Measurements from ENCODE around the gene COBLL1.

COBLL1 gene

GRCh38 chr2:164669291-164669690 is 172.3 kb downstream of the COBLL1 start:
- Histone ChIP-seq H3K27ac (ENCODE audit: low read depth in 2 of 2, low read length in 2 of 2) (no peak overlapping the region), H3K4me3 (ENCODE audit: low read length in 2 of 2) (no peak overlapping the region)

GRCh38 chr2:164667566-164667965 is 174.1 kb downstream of the COBLL1 start:
- Histone ChIP-seq H3K9me3 (ENCODE audit: control insufficient read depth in 2 of 2, low read length in 2 of 2) (no peaks in the 10 kb centered on the region), H3K4me3 (ENCODE audit: low read length in 2 of 2) (no peak overlapping the region), H3K4me1 (ENCODE audit: control insufficient read depth in 2 of 2, insufficient read depth in 2 of 2, low read length in 2 of 2) (no peaks in the 10 kb centered on the region), H3K27me3 (ENCODE audit: control insufficient read depth in 2 of 2, insufficient read depth in 2 of 2, low read length in 2 of 2) (no peaks in the 10 kb centered on the region), H3K9ac (ENCODE audit: low read depth in 1 of 2, low read length in 2 of 2) (no peak overlapping the region), H3K27ac (ENCODE audit: low read depth in 2 of 2, low read length in 2 of 2) (no peak overlapping the region), H3K36me3 (ENCODE audit: control insufficient read depth in 2 of 2, insufficient read depth in 2 of 2, low read length in 2 of 2) (no peaks in the 10 kb centered on the region)

More at GRCh38 chr2:164669291-164669690, 172.3 kb downstream of the COBLL1 start:
- Histone ChIP-seq H3K4me1 (ENCODE audit: control insufficient read depth in 2 of 2, insufficient read depth in 2 of 2, low read length in 2 of 2) (no peaks in the 10 kb centered on the region), H3K9me3 (ENCODE audit: control insufficient read depth in 2 of 2, low read length in 2 of 2) (no peaks in the 10 kb centered on the region), H3K27me3 (ENCODE audit: control insufficient read depth in 2 of 2, insufficient read depth in 2 of 2, low read length in 2 of 2) (no peaks in the 10 kb centered on the region), H3K36me3 (ENCODE audit: control insufficient read depth in 2 of 2, insufficient read depth in 2 of 2, low read length in 2 of 2) (no peaks in the 10 kb centered on the region), H3K9ac (ENCODE audit: low read depth in 1 of 2, low read length in 2 of 2) (no peak overlapping the region)

GRCh38 chr2:164664070-164664469 is 177.6 kb downstream of the COBLL1 start:
- Histone ChIP-seq H3K27me3 (ENCODE audit: control insufficient read depth in 2 of 2, insufficient read depth in 2 of 2, low read length in 2 of 2) (no peaks in the 10 kb centered on the region), H3K9me3 (ENCODE audit: control insufficient read depth in 2 of 2, low read length in 2 of 2) (no peaks in the 10 kb centered on the region), H3K4me3 (ENCODE audit: low read length in 2 of 2) (no peak overlapping the region), H3K9ac (ENCODE audit: low read depth in 1 of 2, low read length in 2 of 2) (no peak overlapping the region), H3K27ac (ENCODE audit: low read depth in 2 of 2, low read length in 2 of 2) (no peak overlapping the region), H3K36me3 (ENCODE audit: control insufficient read depth in 2 of 2, insufficient read depth in 2 of 2, low read length in 2 of 2) (no peaks in the 10 kb centered on the region), H3K4me1 (ENCODE audit: control insufficient read depth in 2 of 2, insufficient read depth in 2 of 2, low read length in 2 of 2) (no peaks in the 10 kb centered on the region)

- H3K36me3 ChIP-seq (ENCODE audit: control insufficient read depth in 2 of 2, insufficient read depth in 2 of 2, low read length in 2 of 2), result no peaks in the 10 kb centered on the region
- no peaks in the 10 kb centered on the region for H3K9me3 ChIP-seq (ENCODE audit: control insufficient read depth in 2 of 2, low read length in 2 of 2)
- H3K9ac ChIP-seq (ENCODE audit: low read depth in 1 of 2, low read length in 2 of 2), result no peak overlapping the region
- H3K27ac ChIP-seq (ENCODE audit: low read depth in 2 of 2, low read length in 2 of 2), result no peak overlapping the region
- H3K27me3 ChIP-seq (ENCODE audit: control insufficient read depth in 2 of 2, insufficient read depth in 2 of 2, low read length in 2 of 2), result no peaks in the 10 kb centered on the region
- H3K4me3 ChIP-seq (ENCODE audit: low read length in 2 of 2), result no peak overlapping the region
- H3K4me1 ChIP-seq (ENCODE audit: control insufficient read depth in 2 of 2, insufficient read depth in 2 of 2, low read length in 2 of 2), result no peaks in the 10 kb centered on the region
These were observed 178.6 kb downstream of the COBLL1 start for GRCh38 chr2:164662868-164663631.

- no peak overlapping the region for H3K4me3 ChIP-seq (ENCODE audit: low read length in 2 of 2)
- no peaks in the 10 kb centered on the region for H3K36me3 ChIP-seq (ENCODE audit: control insufficient read depth in 2 of 2, insufficient read depth in 2 of 2, low read length in 2 of 2)
- H3K27ac ChIP-seq (ENCODE audit: low read depth in 2 of 2, low read length in 2 of 2), result no peak overlapping the region
- no peak overlapping the region for H3K9ac ChIP-seq (ENCODE audit: low read depth in 1 of 2, low read length in 2 of 2)
- H3K27me3 ChIP-seq (ENCODE audit: control insufficient read depth in 2 of 2, insufficient read depth in 2 of 2, low read length in 2 of 2), result no peaks in the 10 kb centered on the region
- no peaks in the 10 kb centered on the region for H3K4me1 ChIP-seq (ENCODE audit: control insufficient read depth in 2 of 2, insufficient read depth in 2 of 2, low read length in 2 of 2)
- no peaks in the 10 kb centered on the region for H3K9me3 ChIP-seq (ENCODE audit: control insufficient read depth in 2 of 2, low read length in 2 of 2)
These were observed 179.6 kb downstream of the COBLL1 start for GRCh38 chr2:164662066-164662465.

GRCh38 chr2:164661349-164661748 is 180.3 kb downstream of the COBLL1 start:
- no peak overlapping the region for H3K27ac ChIP-seq (ENCODE audit: low read depth in 2 of 2, low read length in 2 of 2)
- no peaks in the 10 kb centered on the region for H3K27me3 ChIP-seq (ENCODE audit: control insufficient read depth in 2 of 2, insufficient read depth in 2 of 2, low read length in 2 of 2)
- no peaks in the 10 kb centered on the region for H3K36me3 ChIP-seq (ENCODE audit: control insufficient read depth in 2 of 2, insufficient read depth in 2 of 2, low read length in 2 of 2)
- H3K4me3 ChIP-seq (ENCODE audit: low read length in 2 of 2), result no peak overlapping the region
- H3K9me3 ChIP-seq (ENCODE audit: control insufficient read depth in 2 of 2, low read length in 2 of 2), result no peaks in the 10 kb centered on the region
- no peaks in the 10 kb centered on the region for H3K4me1 ChIP-seq (ENCODE audit: control insufficient read depth in 2 of 2, insufficient read depth in 2 of 2, low read length in 2 of 2)
- no peak overlapping the region for H3K9ac ChIP-seq (ENCODE audit: low read depth in 1 of 2, low read length in 2 of 2)

GRCh38 chr2:164657129-164657528 is 184.5 kb downstream of the COBLL1 start:
- Histone ChIP-seq H3K27ac (ENCODE audit: low read depth in 2 of 2, low read length in 2 of 2) (no peak overlapping the region), H3K36me3 (ENCODE audit: control insufficient read depth in 2 of 2, insufficient read depth in 2 of 2, low read length in 2 of 2) (no peaks in the 10 kb centered on the region), H3K9ac (ENCODE audit: low read depth in 1 of 2, low read length in 2 of 2) (no peak overlapping the region), H3K4me3 (ENCODE audit: low read length in 2 of 2) (no peak overlapping the region), H3K4me1 (ENCODE audit: control insufficient read depth in 2 of 2, insufficient read depth in 2 of 2, low read length in 2 of 2) (no peaks in the 10 kb centered on the region), H3K27me3 (ENCODE audit: control insufficient read depth in 2 of 2, insufficient read depth in 2 of 2, low read length in 2 of 2) (no peaks in the 10 kb centered on the region), H3K9me3 (ENCODE audit: control insufficient read depth in 2 of 2, low read length in 2 of 2) (no peaks in the 10 kb centered on the region)

- Histone ChIP-seq H3K36me3 (ENCODE audit: control insufficient read depth in 2 of 2, insufficient read depth in 2 of 2, low read length in 2 of 2) (no peaks in the 10 kb centered on the region), H3K27ac (ENCODE audit: low read depth in 2 of 2, low read length in 2 of 2) (no peak overlapping the region), H3K9me3 (ENCODE audit: control insufficient read depth in 2 of 2, low read length in 2 of 2) (peaks cover 0 to 3% of the 10 kb centered on the region in 2 donors), H3K27me3 (ENCODE audit: control insufficient read depth in 2 of 2, insufficient read depth in 2 of 2, low read length in 2 of 2) (no peaks in the 10 kb centered on the region), H3K4me1 (ENCODE audit: control insufficient read depth in 2 of 2, insufficient read depth in 2 of 2, low read length in 2 of 2) (no peaks in the 10 kb centered on the region), H3K9ac (ENCODE audit: low read depth in 1 of 2, low read length in 2 of 2) (no peak overlapping the region), H3K4me3 (ENCODE audit: low read length in 2 of 2) (no peak overlapping the region)
These were observed 185.9 kb downstream of the COBLL1 start for GRCh38 chr2:164655750-164656149.

- Histone ChIP-seq H3K9me3 (ENCODE audit: control insufficient read depth in 2 of 2, low read length in 2 of 2) (peaks cover under 1 to 4% of the 10 kb centered on the region in 2 donors), H3K4me1 (ENCODE audit: control insufficient read depth in 2 of 2, insufficient read depth in 2 of 2, low read length in 2 of 2) (no peaks in the 10 kb centered on the region), H3K27me3 (ENCODE audit: control insufficient read depth in 2 of 2, insufficient read depth in 2 of 2, low read length in 2 of 2) (no peaks in the 10 kb centered on the region), H3K36me3 (ENCODE audit: control insufficient read depth in 2 of 2, insufficient read depth in 2 of 2, low read length in 2 of 2) (no peaks in the 10 kb centered on the region), H3K9ac (ENCODE audit: low read depth in 1 of 2, low read length in 2 of 2) (no peak overlapping the region), H3K27ac (ENCODE audit: low read depth in 2 of 2, low read length in 2 of 2) (no peak overlapping the region), H3K4me3 (ENCODE audit: low read length in 2 of 2) (no peak overlapping the region)
These were observed 186.3 kb downstream of the COBLL1 start for GRCh38 chr2:164655336-164655735.

- Histone ChIP-seq H3K27me3 (ENCODE audit: control insufficient read depth in 2 of 2, insufficient read depth in 2 of 2, low read length in 2 of 2) (no peaks in the 10 kb centered on the region), H3K36me3 (ENCODE audit: control insufficient read depth in 2 of 2, insufficient read depth in 2 of 2, low read length in 2 of 2) (no peaks in the 10 kb centered on the region), H3K4me3 (ENCODE audit: low read length in 2 of 2) (no peak overlapping the region), H3K4me1 (ENCODE audit: control insufficient read depth in 2 of 2, insufficient read depth in 2 of 2, low read length in 2 of 2) (no peaks in the 10 kb centered on the region), H3K27ac (ENCODE audit: low read depth in 2 of 2, low read length in 2 of 2) (no peak overlapping the region), H3K9me3 (ENCODE audit: control insufficient read depth in 2 of 2, low read length in 2 of 2) (peaks cover 4 to 9% of the 10 kb centered on the region in 2 donors), H3K9ac (ENCODE audit: low read depth in 1 of 2, low read length in 2 of 2) (no peak overlapping the region)
These were observed 190.3 kb downstream of the COBLL1 start for GRCh38 chr2:164651361-164651760.
